HepG2 (cell line): Measurements from ENCODE around the gene PDZD7. TPM values are rescaled to one million over a fixed set of nuclear protein-coding genes. Genes with fewer than 3 reads are reported as not detected.

Experiments used
- ATAC-seq: fragments of 200-7000 bp; cut with Tn5 transposase; 3 replicates; pipeline ENCODE4 v1.9.1; 2020; ENCODE audit warnings: mild to moderate bottlenecking, moderate library complexity
- BruUV-seq: library from RNA; stranded (reverse); fragments of 400-500 nt; replicated peaks from 2 replicates; lab custom pipeline; 2021; lab: Mats Ljungman, UMichigan
- CTCF ChIA-PET: fragments of 300-600 bp; formaldehyde crosslinking; extraction: SDS; loops from one replicate; lab custom pipeline; 2021; ENCODE audit warnings: low total read pairs, inconsistent platforms, low intra/inter-chr PET ratio; lab: Yijun Ruan, JAX
- POLR2A ChIA-PET: fragments of 350-600 bp; sonication (Branson Sonifier 250); formaldehyde crosslinking; loops from one replicate; lab custom pipeline; 2020; ENCODE audit warnings: antibody characterized with exemption, inconsistent platforms; lab: Yijun Ruan, JAX
- DNase-seq: peaks from one replicate; pipeline ENCODE4 v3.0.0-alpha.2; 2015; ENCODE audit warnings: low spot score
- FAIRE-seq: peaks from 3 replicates; lab custom pipeline; 2011; peaks lifted over from hg19 to GRCh38; lab: Jason Lieb, UNC
- H2AFZ ChIP-seq: one replicate; pipeline ENCODE4 v1.6.1; 2011; ENCODE audit warnings: low read length, inconsistent platforms
- H3K27ac ChIP-seq: fragments of 300-600 bp; 3 replicates; pipeline ENCODE4 v1.8.0; 2011; ENCODE audit warnings: mixed run types, mild to moderate bottlenecking, mixed read lengths, low read length, inconsistent platforms; ENCODE audit not compliant: insufficient read depth; ENCODE audit errors: extremely low read length
- H3K27me3 ChIP-seq, 2 experiments: fragments of 200-600 bp in 1 of 2; 2 replicates in 1 of 2; 3 replicates in 1 of 2; pipeline versions ENCODE4 v1.6.0 to v1.8.0; 2011; ENCODE audit warnings: low read length in 2 of 2, mild to moderate bottlenecking in 2 of 2, moderate library complexity in 2 of 2, inconsistent platforms in 1 of 2; ENCODE audit not compliant: insufficient read depth in 2 of 2, control insufficient read depth in 1 of 2
- H3K36me3 ChIP-seq, 2 experiments: fragments of 200-600 bp in 1 of 2; replicated peaks in 1 of 2; 2 replicates in 1 of 2; 3 replicates in 1 of 2; pipeline versions ENCODE4 v1.5.1 to v1.8.0; 2011; ENCODE audit warnings: low read length in 2 of 2, inconsistent platforms in 1 of 2; ENCODE audit not compliant: insufficient read depth in 2 of 2, control insufficient read depth in 1 of 2
- H3K4me1 ChIP-seq: 2 replicates; pipeline ENCODE4 v1.5.1; 2012; ENCODE audit warnings: low read length, inconsistent platforms; ENCODE audit not compliant: insufficient read depth
- H3K4me2 ChIP-seq: 2 replicates; pipeline ENCODE4 v1.6.0; 2011; ENCODE audit warnings: low read depth, low read length, inconsistent platforms
- H3K4me3 ChIP-seq, 3 experiments: fragments of 200-600 bp in 1 of 3; sonication (generic), shearing (Covaris generic) in 1 of 3; replicated peaks in 1 of 3; 2 replicates each; pipeline ENCODE4 v1.5.1; 2011 to 2016; ENCODE audit warnings: low read length in 3 of 3, inconsistent platforms in 2 of 3, low read depth in 2 of 3, mild to moderate bottlenecking in 2 of 3, control low read depth in 1 of 3, mixed read lengths in 1 of 3; ENCODE audit not compliant: insufficient read depth in 1 of 3
- H3K79me2 ChIP-seq: one replicate; pipeline ENCODE4 v1.6.1; 2011; ENCODE audit warnings: low read length, inconsistent platforms; ENCODE audit not compliant: insufficient read depth
- H3K9ac ChIP-seq: 2 replicates; pipeline ENCODE4 v1.6.0; 2011; ENCODE audit warnings: mild to moderate bottlenecking, low read depth, low read length, inconsistent platforms; ENCODE audit not compliant: insufficient read depth
- H3K9me3 ChIP-seq: 2 replicates; pipeline ENCODE4 v1.5.1; 2012; ENCODE audit warnings: mild to moderate bottlenecking, low read length
- H4K20me1 ChIP-seq: 2 replicates; pipeline ENCODE4 v1.6.0; 2011; ENCODE audit warnings: inconsistent platforms, mild to moderate bottlenecking, low read length, moderate library complexity; ENCODE audit not compliant: insufficient read depth
- DR1 ChIP-seq: sonication (generic); formaldehyde crosslinking; IDR thresholded peaks from 2 replicates; pipeline ENCODE4 v1.8.0; 2021; ENCODE audit warnings: mild to moderate bottlenecking, missing genetic modification reagents, inconsistent platforms
- MAFK ChIP-seq, 2 experiments: IDR thresholded peaks in 1 of 2; conservative IDR thresholded peaks in 1 of 2; 2 replicates each; pipeline ENCODE4 v1.6.1; 2011; ENCODE audit warnings: improper control_type of control experiment in 2 of 2, low read length in 2 of 2
- SOX5 ChIP-seq: IDR thresholded peaks from 2 replicates; pipeline ENCODE4 v1.6.1; 2016; ENCODE audit warnings: borderline replicate concordance
- THYN1 ChIP-seq: sonication (generic); formaldehyde crosslinking; IDR thresholded peaks from 2 replicates; pipeline ENCODE4 v1.8.1; 2023; ENCODE audit warnings: low read depth, mild to moderate bottlenecking, moderate library complexity, missing genetic modification reagents, borderline replicate concordance
- TOPORS ChIP-seq: sonication (generic); formaldehyde crosslinking; IDR thresholded peaks from 2 replicates; pipeline ENCODE4 v1.8.0; 2023; ENCODE audit warnings: mild to moderate bottlenecking, missing genetic modification reagents
- ZNF253 ChIP-seq: sonication (generic); formaldehyde crosslinking; IDR thresholded peaks from 2 replicates; pipeline ENCODE4 v1.8.0; 2022; ENCODE audit warnings: mild to moderate bottlenecking, missing genetic modification reagents, borderline replicate concordance
- ZNF543 ChIP-seq: sonication (generic); formaldehyde crosslinking; IDR thresholded peaks from 2 replicates; pipeline ENCODE4 v1.4.0; 2020; ENCODE audit warnings: mild to moderate bottlenecking, missing genetic modification reagents
- WGBS: methylation state at CpG from one replicate; pipeline ENCODE4 v1.1.6; 2017; ENCODE audit warnings: low lambda C conversion rate; 5-methylcytosine and 5-hydroxymethylcytosine counted together
- in situ Hi-C: cut with HindIII; loops from 2 replicates; pipeline ENCODE4 v1.10.0; 2017; ENCODE audit warnings: low pct_unique_long_range_greater_than_20kb; ENCODE audit not compliant: extremely low pct_ligation_motif_present
- intact Hi-C: fragments of 100-400 bp; cut with micrococcal nuclease; formaldehyde crosslinking; loops from one replicate; pipeline ENCODE4 v1.10.0; 2022; ENCODE audit not compliant: unreplicated experiment
- polyA plus RNA-seq, 8 experiments: library from polyadenylated mRNA; depleted of rRNA in 3 of 8; stranded (reverse) in 7 of 8; unstranded in 1 of 8; fragments of >200 nt; fragmentation: Illumina TruSeq in 4 of 8; extraction: Trizol in 4 of 8; gene quantifications; 2 replicates each; pipeline versions ENCODE4 v1.2.1 to v1.2.3, GENCODE V29; 2011 to 2016; ENCODE audit warnings: low read depth in 4 of 8, missing spikeins in 1 of 8, mixed read lengths in 1 of 8; ENCODE audit not compliant: insufficient read depth in 1 of 8
- total RNA-seq, 5 experiments: library from RNA; depleted of rRNA; stranded (reverse); fragments of >200 nt; fragmentation: Illumina TruSeq; extraction: Trizol; gene quantifications; 2 replicates each; pipeline ENCODE4 v1.2.3, GENCODE V29; 2016; ENCODE audit warnings: low read depth in 1 of 5
- TF ChIP-seq, protein P1 (sequence below): sonication (generic); formaldehyde crosslinking; IDR thresholded peaks from 2 replicates; pipeline ENCODE4 v1.4.0; 2020; ENCODE audit warnings: missing genetic modification reagents; ENCODE audit errors: not compliant biosample characterization
- TF ChIP-seq, protein P2 (sequence below): sonication (generic); formaldehyde crosslinking; conservative IDR thresholded peaks from 2 replicates; pipeline ENCODE4 v1.4.0; 2020; ENCODE audit warnings: missing genetic modification reagents
- TF ChIP-seq, protein P3 (sequence below), 2 experiments: sonication (generic) in 1 of 2; formaldehyde crosslinking in 1 of 2; IDR thresholded peaks; 2 replicates each; pipeline versions ENCODE4 v1.4.0 to v1.6.1; 2018 to 2020; ENCODE audit warnings: missing genetic modification reagents in 2 of 2, borderline replicate concordance in 1 of 2, low read depth in 1 of 2, mild to moderate bottlenecking in 1 of 2, missing biosample characterization in 1 of 2
- TF ChIP-seq, protein P4 (sequence below): sonication (generic); formaldehyde crosslinking; IDR thresholded peaks from 2 replicates; pipeline ENCODE4 v1.5.0; 2020; ENCODE audit warnings: mild to moderate bottlenecking, missing genetic modification reagents

PDZD7 gene
- total and polyA plus RNA-seq, 2 of the 13 experiments (the other 11 are each of a cell fraction or from before 2014, with no cell fraction given), result 0.58 to 0.73 TPM

DNA sequence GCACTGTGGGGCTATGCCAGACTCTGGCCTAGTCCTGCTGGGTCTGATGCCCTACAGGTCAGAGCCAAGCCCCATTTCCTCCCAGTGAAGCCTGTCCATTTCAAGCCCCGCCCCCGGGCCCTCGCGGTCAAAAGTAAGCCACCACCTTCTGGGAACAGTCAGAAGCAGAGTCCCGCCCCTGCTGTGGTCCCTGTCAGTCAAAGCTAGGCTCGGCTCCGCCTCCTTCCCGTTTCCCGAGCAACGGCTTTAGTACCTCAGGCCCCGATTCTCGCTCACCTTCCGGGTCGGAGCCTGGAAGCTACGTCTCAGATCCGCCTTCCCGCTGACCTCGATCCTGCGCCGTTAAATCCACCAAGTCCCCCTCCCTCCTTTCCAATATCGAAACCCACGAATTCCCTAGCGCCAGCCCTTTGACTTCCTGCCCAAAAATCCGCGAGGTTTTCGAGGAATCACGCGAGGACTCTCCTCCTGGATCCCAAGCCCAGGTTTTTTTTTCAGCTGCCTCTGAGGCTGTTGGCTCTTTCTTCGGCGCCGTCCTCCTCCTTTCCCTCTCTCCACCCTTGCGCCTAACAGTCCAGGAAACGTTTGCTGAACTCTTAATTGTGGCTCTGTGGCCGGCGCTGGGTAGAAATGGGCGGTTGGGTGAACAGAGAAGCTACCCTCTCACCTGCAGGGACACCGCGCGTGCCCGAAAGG, 11.9 kb upstream of the PDZD7 start (continued):
- TF ChIP-seq, protein P1, sequence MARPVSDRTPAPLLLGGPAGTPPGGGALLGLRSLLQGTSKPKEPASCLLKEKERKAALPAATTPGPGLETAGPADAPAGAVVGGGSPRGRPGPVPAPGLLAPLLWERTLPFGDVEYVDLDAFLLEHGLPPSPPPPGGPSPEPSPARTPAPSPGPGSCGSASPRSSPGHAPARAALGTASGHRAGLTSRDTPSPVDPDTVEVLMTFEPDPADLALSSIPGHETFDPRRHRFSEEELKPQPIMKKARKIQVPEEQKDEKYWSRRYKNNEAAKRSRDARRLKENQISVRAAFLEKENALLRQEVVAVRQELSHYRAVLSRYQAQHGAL (CRISPR knock-in tag), result no peak
- TF ChIP-seq DR1 (CRISPR knock-in tag) (peak; percentile 72), SOX5 (CRISPR knock-in tag) (0 out of 2 replicates have a peak, but pooled peaks have one; percentile 24), THYN1 (CRISPR knock-in tag) (no peak), ZNF543 (CRISPR knock-in tag) (no peak), TOPORS (CRISPR knock-in tag) (no peak)
- TF ChIP-seq, protein P2, sequence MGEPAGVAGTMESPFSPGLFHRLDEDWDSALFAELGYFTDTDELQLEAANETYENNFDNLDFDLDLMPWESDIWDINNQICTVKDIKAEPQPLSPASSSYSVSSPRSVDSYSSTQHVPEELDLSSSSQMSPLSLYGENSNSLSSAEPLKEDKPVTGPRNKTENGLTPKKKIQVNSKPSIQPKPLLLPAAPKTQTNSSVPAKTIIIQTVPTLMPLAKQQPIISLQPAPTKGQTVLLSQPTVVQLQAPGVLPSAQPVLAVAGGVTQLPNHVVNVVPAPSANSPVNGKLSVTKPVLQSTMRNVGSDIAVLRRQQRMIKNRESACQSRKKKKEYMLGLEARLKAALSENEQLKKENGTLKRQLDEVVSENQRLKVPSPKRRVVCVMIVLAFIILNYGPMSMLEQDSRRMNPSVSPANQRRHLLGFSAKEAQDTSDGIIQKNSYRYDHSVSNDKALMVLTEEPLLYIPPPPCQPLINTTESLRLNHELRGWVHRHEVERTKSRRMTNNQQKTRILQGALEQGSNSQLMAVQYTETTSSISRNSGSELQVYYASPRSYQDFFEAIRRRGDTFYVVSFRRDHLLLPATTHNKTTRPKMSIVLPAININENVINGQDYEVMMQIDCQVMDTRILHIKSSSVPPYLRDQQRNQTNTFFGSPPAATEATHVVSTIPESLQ, result no peak

DNA sequence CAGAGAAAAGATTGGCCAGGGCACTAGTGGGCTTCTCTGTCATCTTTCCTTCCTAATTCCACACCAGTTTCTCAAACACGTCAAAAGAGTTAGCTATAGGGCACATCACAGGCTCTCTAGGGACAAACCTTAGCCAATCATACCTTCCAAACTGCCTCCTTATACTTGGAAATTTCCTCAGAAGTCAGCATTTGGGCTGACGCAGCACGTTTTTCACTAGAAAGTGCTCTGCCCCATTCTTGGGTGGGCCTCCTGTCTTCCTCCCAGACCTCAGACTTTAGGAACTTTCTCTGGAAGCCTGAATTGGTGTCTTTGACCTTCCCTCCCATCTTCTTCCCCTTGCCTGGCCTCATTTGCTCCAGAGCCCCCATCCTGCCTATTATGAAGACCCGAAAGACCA, 11.2 kb upstream of the PDZD7 start:
- no peaks in the 10 kb centered on the region for H4K20me1 ChIP-seq
- H3K79me2 ChIP-seq, result no peaks in the 10 kb centered on the region
- H3K27ac ChIP-seq, result peak overlapping the region; percentile 87
- peaks cover 57% of the 10 kb centered on the region for H3K4me1 ChIP-seq
- ChIA-PET CTCF (interaction anchor here (1.1 to 4.2 kb wide), 3 partner anchors 14 to 25 kb away, joined by 3 to 45 read pairs (median 11); no protein-coding TSS in a partner anchor), POLR2A (interaction anchor here (1.3 to 5.9 kb wide), 12 partner anchors 8 to 99 kb away, joined by 5 to 141 read pairs (median 12); partner anchors contain the start of genes KAZALD1, PDZD7 and SFXN3)
- intact Hi-C loops (no loop called here), in situ Hi-C loops (no loop called here)
- peak overlapping the region; percentile 89 for H3K4me2 ChIP-seq
- peaks cover 4 to 12% of the 10 kb centered on the region in 2 experiments; a peak in 3 of 5 replicates for H3K36me3 ChIP-seq
- no peak for DNase-seq
- no TSS peak for BruUV-seq
- FAIRE-seq, result no peak
- H3K27me3 ChIP-seq, result no peaks in the 10 kb centered on the region; a peak in 1 of 5 replicates
- H2AFZ ChIP-seq, result no peak overlapping the region
- WGBS, result 69% methylated on average over 4 of the region's 4 CpGs
- peak overlapping the region; percentile 78 for H3K9ac ChIP-seq
- H3K9me3 ChIP-seq, result no peaks in the 10 kb centered on the region
- TF ChIP-seq, protein P3, sequence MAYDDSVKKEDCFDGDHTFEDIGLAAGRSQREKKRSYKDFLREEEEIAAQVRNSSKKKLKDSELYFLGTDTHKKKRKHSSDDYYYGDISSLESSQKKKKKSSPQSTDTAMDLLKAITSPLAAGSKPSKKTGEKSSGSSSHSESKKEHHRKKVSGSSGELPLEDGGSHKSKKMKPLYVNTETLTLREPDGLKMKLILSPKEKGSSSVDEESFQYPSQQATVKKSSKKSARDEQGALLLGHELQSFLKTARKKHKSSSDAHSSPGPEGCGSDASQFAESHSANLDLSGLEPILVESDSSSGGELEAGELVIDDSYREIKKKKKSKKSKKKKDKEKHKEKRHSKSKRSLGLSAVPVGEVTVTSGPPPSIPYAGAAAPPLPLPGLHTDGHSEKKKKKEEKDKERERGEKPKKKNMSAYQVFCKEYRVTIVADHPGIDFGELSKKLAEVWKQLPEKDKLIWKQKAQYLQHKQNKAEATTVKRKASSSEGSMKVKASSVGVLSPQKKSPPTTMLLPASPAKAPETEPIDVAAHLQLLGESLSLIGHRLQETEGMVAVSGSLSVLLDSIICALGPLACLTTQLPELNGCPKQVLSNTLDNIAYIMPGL (CRISPR knock-in tag; IDR thresholded peaks at IDR 0.05; ENCODE audit: borderline replicate concordance in 1 of 2, low read depth in 1 of 2), result no peak
- TF ChIP-seq ZNF253 (CRISPR knock-in tag) (no peak), MAFK (conservative IDR thresholded peaks at IDR 0.05 in 1 of 2, IDR thresholded peaks at IDR 0.05 in 1 of 2; ENCODE audit: low read length in 2 of 2) (peak; percentile 42 to 49; a peak in 3 of 4 replicates)
- TF ChIP-seq, protein P4, sequence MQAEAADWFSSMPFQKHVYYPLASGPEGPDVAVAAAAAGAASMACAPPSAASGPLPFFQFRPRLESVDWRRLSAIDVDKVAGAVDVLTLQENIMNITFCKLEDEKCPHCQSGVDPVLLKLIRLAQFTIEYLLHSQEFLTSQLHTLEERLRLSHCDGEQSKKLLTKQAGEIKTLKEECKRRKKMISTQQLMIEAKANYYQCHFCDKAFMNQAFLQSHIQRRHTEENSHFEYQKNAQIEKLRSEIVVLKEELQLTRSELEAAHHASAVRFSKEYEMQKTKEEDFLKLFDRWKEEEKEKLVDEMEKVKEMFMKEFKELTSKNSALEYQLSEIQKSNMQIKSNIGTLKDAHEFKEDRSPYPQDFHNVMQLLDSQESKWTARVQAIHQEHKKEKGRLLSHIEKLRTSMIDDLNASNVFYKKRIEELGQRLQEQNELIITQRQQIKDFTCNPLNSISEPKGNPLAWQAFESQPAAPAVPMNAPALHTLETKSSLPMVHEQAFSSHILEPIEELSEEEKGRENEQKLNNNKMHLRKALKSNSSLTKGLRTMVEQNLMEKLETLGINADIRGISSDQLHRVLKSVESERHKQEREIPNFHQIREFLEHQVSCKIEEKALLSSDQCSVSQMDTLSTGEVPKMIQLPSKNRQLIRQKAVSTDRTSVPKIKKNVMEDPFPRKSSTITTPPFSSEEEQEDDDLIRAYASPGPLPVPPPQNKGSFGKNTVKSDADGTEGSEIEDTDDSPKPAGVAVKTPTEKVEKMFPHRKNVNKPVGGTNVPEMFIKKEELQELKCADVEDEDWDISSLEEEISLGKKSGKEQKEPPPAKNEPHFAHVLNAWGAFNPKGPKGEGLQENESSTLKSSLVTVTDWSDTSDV (CRISPR knock-in tag), result no peak
- no peak for ATAC-seq
- H3K4me3 ChIP-seq, result peak overlapping the region; percentile 51 to 74 (median 52); a peak in 5 of 6 replicates
